ENCODE measurements around the gene TJP3. TPM values are rescaled to one million over a fixed set of nuclear protein-coding genes. Genes with fewer than 3 reads are reported as not detected.
A peak's percentile ranks its signal among the peaks of the same experiment; 100 is the strongest.
"Not testable (repeated sequence)": the region's sequence is repeated elsewhere in the genome, so short reads cannot be mapped to it uniquely, and the experiment has no call there.

TJP3 gene
- polyA plus RNA-seq, 1 donor = 0.46 TPM

GRCh38 chr19:3745363-3746045 is 37.3 kb downstream of the TJP3 start:
- no peak for DNase-seq (ENCODE audit: low read depth)

DNA sequence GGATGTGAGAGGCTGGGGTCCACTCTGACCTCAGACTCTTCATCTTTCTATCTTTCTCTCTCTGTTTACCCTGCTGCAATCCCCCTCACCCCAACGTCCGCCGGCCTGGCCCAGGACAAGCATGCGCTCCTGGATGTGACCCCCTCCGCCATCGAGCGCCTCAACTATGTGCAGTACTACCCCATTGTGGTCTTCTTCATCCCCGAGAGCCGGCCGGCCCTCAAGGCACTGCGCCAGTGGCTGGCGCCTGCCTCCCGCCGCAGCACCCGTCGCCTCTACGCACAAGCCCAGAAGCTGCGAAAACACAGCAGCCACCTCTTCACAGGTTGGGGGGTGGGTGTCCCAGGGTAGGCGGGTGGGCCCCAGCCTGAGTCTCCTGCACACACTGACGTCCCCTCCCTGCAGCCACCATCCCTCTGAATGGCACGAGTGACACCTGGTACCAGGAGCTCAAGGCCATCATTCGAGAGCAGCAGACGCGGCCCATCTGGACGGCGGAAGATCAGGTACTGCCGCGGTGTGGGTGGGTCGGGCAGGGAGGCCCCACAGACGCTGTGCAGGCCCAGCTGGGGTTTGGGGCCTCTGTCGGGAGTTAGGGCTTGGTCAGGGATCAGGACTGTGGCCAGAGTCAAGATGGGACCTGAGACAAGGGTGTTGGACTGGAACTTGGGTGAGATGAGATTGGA is 38.3 kb downstream of the TJP3 start:
- no peak for DNase-seq (ENCODE audit: low read depth)

DNA sequence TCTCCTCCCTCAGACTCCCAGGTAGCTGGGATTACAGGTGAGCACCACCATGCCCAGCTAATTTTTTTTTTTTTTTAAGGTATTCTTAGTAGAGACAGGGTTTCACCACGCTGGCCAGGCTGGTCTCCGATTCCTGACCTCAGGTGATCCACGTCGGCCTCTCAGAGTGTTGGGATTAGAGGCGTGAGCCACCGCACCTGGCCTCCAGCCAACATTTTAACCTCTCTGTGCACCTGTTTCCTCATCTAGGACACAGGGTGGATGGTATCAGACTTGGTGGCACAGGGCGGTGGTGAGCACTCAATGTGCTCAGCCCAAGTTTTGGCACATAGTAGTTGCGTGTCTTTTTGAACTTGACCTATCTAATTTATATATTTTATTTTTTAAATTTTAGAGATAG is 40.8 kb downstream of the TJP3 start:
- DNase-seq (ENCODE audit: low read depth) = no peak

- no peak for DNase-seq (ENCODE audit: low read depth)
Measured at GRCh38 chr19:3750211-3750610, 42.0 kb downstream of the TJP3 start.

DNA sequence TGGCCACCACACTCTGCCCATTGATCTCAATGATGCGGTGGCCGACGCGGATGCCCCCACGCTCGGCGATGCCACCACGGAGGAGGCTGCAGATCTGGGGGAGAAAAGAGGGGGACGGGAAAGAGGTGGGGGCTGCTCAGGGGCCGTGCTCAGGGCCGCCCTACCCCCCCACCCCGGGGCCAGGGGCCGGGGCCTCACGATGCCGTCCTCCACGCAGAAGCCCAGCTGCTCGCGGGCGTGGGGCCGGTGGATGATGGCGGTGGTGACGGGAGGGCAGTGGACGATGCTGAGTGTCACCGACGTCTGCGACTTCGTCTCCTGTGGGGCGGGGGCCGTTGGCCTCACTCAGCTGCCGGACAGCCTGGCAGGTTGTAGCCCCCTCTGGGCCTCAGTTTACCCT is 43.1 kb downstream of the TJP3 start:
- DNase-seq (ENCODE audit: low read depth) = no peak

GRCh38 chr19:3752492-3752891 is 44.3 kb downstream of the TJP3 start:
- DNase-seq (ENCODE audit: low read depth) = no peak

DNA sequence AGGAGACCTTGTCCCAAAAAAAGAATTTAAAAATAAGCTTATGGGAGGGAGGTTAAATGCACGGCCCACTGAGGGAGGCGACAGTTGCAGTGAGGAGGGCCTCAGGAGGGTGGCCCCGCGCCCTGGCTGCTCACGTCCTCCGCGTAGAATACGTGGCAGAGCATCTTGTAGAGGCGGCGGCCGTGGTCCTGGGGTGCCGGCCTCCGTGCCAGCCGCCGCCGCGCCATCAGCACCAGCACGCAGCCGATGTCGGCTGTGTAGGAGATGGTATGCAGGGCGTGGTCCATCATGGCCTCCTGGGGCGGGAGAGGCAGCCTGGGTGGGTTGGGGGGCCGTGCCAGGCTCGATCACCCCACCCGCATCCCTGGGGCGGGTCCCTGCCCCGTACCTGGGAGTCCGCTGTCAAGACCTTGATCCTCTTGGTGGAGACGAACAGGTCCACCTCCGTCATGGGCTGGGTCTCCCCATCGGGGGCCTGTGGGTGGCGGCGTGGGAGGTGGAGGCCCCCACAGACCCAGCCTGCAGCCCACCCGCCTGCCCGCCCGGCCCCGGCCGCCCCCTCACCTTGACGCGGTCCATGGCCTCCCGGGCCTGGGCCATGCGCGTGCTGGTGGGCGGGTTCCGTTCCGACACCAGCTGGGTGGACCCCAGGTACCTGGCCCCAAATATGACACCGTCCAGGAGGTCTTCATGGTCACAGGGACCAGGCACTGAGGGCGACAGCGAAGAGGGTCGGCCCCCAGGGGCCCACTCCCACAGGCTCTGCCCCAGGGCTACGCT is 45.6 kb downstream of the TJP3 start:
- no peak for DNase-seq (ENCODE audit: low read depth)

DNA sequence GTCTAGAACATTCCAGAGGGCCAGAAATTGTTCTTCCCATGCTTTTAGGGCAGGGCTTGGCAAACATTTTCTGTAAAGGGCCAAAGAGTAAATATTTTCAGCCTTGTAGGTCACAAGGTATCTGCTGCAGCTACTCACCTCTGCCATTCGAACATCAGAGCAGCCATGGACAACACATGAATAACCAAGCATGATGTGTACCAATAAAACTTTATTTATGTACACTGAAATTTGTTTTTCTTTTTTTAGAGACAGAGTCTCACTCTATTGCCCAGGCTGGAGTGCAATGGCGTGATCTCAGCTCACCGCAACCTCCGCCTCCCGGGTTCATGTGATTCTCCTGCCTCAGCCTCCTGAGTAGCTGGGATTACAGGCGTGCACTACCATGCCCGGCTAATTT is 49.5 kb downstream of the TJP3 start:
- DNase-seq (ENCODE audit: low read depth) = not testable (repeated sequence)

- DNase-seq (ENCODE audit: low read depth) = not testable (repeated sequence)
Measured at GRCh38 chr19:3758297-3758696, 50.1 kb downstream of the TJP3 start.

- no peak for DNase-seq (ENCODE audit: low read depth)
Measured at GRCh38 chr19:3759482-3760254, 51.5 kb downstream of the TJP3 start.

GRCh38 chr19:3760871-3761361 is 52.7 kb downstream of the TJP3 start:
- no peak for DNase-seq (ENCODE audit: low read depth)

DNA sequence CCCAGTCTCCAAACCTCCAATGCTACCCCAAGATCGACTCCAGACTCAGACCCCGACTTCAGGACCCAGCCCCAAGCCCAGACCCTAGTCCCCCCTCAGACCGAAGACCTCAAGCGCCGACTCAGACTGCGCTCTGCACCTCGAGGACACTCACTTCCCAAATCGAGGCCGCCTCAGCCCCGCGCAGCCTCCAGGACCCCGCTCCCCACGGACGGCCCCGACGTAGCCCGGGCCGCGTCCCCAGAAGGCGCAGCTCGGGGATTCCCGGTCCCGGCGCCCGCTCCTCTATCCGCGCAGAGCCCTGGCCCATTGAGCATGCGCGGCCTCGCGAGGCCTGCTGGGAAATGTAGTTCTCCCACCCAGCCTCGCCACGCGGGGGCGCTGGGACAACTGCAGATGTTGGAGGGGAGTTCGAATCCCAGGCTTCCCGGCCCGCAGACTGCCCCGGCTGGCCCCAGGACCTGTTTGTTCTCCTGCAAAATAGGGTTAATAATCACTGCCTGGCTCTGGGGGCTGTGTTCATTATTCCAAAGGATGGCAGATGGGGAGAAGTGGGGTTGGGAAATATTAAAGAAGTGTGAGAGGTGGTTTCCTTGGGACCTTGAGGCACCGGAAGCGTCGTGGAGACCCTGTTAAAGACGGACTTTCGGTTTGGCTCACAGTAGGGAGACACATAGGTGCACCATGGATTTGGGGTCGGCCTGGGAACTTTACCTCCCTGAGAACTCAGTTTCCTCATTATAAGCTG is 53.4 kb downstream of the TJP3 start, which contains the start of gene APBA3:
APBA3 (minus strand) TSS at position 311 of the 748 bp plus-strand sequence. CDS start 1,428 bp downstream, outside the sequence.
- peak; percentile 65 for DNase-seq (ENCODE audit: low read depth)

DNA sequence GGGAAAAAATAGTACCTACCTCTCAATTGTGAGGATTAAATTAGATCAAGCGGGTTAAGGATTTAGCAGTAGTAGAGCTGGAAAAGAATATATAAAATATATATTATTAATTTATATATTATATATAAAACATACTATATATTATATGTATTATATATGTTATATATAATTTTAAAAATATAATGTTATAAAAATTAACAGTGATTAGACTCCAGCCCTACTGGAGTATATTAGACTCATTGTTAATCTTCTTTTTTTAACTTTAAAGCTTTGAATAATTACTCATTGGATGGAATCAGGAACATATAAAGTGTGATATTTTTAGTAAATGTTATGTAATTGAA is 53.9 kb downstream of the TJP3 start:
- DNase-seq (ENCODE audit: low read depth) = no peak

DNA sequence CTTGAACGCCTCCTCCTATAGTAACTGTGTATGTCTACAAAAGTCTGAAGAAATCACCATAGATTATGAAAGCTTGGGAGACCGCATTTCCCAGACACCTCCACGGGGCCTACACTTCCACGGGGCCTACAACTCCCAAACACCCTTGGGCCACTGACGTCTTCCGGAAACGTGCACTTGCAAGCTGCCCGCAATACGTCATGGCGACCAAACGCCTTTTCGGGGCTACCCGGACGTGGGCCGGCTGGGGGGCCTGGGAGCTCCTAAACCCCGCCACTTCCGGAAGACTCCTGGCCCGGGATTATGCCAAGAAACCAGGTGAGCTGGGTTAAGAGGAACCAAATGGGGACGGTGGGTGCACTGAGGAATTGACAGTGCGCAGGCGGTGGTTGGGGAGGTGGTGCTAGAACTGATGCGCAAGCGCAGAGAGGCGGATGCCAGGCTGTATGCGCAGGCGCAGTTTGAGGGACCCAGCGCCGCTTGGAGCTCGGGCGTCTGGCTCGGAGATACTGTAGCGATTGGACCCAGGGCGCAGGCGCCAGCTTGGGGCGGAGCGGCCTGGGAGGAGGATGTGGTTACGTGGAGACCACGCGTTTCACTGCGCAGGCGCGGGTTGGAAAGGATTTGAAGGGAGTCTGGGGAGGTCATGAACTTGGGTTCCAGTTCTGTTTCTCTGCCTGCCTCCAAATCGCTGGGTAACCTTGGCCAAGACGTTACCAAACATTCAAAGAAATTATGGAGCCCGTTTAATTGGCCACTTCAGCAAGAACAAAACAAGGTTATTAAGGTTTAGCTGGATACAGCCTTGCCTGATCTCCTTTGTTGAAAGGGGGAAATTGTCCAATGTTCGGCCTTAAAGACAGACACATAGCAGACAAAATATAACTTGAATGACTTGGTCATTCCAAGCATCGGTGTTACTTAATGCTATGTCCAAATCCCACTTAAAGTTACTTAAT is 54.6 kb downstream of the TJP3 start, which contains the start of gene MRPL54:
MRPL54 (plus strand) TSS at position 182 of the 959 bp plus-strand sequence; CDS start at position 201, 19 bp downstream.
- DNase-seq (ENCODE audit: low read depth) = peak; percentile 99

- DNase-seq (ENCODE audit: low read depth) = no peak
Measured at GRCh38 chr19:3765121-3765520, 56.9 kb downstream of the TJP3 start.

GRCh38 chr19:3765757-3766156 is 57.6 kb downstream of the TJP3 start:
- DNase-seq (ENCODE audit: low read depth) = not testable (repeated sequence)

DNA sequence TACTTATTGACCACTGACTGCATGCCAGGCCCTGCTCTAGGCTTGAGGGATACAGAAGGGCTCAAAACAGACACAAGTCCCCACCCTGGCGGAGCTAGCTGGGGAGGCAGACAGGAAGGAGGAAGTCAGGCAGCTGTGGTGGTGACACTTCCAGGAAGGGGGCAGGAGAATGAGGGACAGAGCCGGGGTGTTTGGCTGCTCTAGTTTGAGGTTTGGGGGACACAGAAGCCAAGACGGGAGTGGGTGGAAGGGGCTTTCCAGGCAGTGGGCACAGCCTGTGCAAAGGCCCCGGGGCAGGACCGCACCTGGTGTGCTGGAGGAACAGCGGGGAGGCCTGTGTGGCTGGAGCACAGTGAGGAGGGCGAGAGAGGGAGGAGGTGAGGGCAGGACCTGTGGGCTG is 58.3 kb downstream of the TJP3 start:
- no peak for DNase-seq (ENCODE audit: low read depth)

GRCh38 chr19:3767050-3767449 is 58.9 kb downstream of the TJP3 start:
- no peak for DNase-seq (ENCODE audit: low read depth)

- no peak for DNase-seq (ENCODE audit: low read depth)
Measured at GRCh38 chr19:3768015-3768747, 60.0 kb downstream of the TJP3 start.

Data from forelimb muscle (tissue), 1 donor.